Activated T-cell treated with anti-CD3 and anti-CD28 coated beads, Interleukin-2, amount 50 U/mL, for 48 hours (primary cell): ENCODE measurements around the gene E2F1.

Experiments used
- DNase-seq, 2 experiments: peaks; one replicate each; pipeline ENCODE4 v3.0.0-alpha.2; 2020

E2F1 gene, protein sequence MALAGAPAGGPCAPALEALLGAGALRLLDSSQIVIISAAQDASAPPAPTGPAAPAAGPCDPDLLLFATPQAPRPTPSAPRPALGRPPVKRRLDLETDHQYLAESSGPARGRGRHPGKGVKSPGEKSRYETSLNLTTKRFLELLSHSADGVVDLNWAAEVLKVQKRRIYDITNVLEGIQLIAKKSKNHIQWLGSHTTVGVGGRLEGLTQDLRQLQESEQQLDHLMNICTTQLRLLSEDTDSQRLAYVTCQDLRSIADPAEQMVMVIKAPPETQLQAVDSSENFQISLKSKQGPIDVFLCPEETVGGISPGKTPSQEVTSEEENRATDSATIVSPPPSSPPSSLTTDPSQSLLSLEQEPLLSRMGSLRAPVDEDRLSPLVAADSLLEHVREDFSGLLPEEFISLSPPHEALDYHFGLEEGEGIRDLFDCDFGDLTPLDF

DNA sequence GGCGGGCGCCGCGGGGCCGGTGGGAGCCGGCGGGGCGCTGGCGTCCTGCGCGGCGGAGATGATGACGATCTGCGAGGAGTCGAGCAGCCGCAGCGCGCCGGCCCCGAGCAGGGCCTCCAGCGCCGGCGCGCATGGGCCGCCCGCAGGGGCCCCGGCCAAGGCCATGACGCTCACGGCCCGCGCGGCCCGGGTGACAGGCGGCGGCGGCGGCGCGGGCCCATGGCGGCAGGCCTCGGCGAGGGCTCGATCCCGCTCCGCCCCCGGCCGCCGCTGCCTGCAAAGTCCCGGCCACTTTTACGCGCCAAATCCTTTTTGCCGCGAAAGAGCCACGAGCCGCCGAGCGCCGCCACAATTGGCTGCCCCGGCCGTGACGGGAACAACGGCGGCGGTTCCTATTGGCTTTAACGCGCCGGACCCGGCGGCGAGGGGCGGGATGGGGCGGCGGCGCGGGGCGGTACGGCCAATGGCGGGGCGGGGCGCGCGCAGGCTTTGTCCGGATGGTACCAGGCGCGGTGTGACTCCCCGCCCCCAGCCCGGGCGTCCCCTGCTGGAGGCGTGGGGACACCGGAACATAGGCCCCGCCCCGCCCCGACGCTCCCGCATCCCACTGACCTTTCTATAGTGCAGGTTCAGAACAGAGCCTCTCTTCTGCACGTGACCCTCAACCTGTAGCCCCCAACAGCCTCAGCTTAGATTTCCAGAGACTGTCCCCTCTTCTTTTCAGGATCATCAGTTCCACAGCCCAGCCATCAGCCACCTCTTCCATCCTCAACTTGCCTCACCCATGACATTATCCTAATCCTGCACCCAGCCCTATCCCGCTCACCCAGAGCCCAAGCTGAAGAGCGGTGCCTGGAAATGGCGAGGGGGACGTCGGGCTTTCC lies at the start of gene E2F1:
E2F1 (minus strand) TSS at position 286 of the 884 bp plus-strand sequence; CDS start at position 165, 121 bp downstream.
- DNase-seq: peak; percentile 98 to 99

DNA sequence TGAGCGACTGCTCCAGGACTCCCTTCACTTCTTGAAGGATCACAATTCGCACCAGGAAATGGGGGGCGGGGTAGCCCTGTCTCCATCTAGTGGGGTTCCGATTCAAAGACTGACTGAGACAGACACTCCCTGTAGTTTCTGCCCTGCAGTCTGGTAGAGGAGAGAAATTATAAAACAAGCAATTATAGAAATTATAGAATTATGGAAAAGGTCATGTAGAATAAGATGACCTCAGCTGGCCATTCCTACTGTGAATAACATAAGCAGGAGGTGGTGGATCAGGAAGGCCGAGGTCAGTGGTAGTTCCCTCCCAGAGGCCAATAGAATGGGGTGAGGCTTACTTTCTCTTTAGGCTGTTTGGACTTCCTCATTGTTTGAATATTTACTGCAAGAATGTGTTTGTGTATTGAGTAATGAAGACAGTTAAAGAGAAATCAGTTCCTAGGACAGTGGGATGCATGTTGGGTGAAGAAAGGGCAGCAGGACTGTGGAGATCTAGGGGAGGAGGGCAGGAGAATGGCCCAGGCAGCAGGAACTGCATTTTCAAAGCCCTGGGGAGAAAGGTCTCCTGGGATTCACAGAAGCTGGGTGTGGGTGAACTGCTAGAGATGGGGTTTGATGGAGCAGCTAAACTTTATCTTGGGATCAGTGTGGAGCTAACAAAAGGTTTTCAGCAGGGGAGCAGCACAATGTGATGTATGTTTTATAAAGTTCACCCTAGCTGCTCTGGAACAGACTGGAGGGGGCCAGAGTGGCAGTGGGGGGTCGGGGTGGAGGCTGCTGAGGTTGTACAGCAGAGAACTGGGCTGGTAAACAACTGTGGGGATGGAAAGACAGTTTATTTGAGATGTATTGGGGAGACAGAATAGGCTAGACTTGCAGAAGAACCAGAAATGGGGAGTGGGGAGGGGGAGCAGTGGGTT lies 47.7 kb upstream of the E2F1 start:
- no peak for DNase-seq

DNA sequence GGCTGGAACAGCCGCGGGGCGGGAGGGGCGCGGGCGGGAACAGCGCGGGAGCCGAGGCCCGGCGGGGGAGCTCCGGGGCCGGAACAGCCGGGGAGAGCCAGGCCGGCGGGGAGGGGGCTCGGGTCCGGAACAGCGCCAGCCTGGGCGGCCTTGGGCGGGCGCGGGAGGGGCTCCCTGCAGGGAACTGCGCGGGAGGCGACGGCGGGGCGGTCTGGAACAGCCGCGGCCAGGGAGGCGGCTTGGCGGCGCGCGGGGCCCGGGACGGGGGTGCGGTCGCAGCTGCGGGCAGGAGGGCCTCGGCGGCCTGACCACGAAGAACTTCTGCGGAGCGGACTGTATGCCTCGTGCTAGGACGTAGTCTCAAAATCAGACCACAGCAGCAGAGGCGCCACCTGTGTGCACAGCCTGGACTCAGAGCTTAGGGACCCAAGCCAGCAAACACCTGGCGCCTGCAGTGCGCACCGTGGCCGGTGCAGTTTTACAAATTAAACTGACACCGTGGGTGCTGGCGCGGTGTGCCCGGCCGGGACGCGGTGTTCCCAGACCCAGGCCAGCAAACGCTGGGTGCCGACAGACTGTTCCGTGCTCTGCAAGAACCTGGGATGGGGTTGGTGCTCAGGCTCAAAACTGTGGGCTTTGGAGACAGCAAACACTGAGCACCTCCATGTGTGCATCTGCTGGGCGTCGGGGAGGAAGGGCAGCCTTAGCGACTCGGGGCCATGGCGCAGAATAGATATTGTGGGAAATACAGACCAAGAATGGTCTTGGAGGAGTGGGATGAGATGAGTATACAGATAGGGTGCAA lies 46.2 kb upstream of the E2F1 start:
- DNase-seq: peak; percentile 81 to 87

DNA sequence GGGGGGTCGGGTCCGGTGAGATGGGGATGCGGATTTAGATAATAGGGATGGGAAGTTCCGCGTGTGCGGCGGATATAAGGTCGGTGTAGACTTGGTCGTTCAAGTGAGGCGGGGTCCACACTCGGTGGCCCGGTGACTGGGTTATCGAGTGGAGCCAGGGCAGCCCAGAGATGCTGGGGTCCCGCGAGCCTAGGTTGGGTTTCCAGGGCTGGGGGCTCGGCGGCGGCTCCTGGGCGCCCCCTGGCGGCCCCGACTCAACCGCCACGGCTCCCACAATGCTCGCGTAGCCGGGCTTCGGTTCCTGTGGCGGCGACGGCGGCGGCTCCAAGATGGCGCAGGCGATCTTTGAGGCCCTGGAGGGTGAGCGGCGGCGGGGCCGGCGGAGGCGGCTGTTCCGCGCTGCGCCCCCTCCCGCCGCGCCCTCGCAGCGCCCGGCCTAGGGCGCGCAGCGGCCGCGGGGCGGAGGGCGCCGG lies 45.5 kb upstream of the E2F1 start, which contains the start of gene ZNF341:
ZNF341 (plus strand) TSS at position 304 of the 473 bp plus-strand sequence; CDS start at position 330, 26 bp downstream.
- peak; percentile 90 to 94 for DNase-seq

DNA sequence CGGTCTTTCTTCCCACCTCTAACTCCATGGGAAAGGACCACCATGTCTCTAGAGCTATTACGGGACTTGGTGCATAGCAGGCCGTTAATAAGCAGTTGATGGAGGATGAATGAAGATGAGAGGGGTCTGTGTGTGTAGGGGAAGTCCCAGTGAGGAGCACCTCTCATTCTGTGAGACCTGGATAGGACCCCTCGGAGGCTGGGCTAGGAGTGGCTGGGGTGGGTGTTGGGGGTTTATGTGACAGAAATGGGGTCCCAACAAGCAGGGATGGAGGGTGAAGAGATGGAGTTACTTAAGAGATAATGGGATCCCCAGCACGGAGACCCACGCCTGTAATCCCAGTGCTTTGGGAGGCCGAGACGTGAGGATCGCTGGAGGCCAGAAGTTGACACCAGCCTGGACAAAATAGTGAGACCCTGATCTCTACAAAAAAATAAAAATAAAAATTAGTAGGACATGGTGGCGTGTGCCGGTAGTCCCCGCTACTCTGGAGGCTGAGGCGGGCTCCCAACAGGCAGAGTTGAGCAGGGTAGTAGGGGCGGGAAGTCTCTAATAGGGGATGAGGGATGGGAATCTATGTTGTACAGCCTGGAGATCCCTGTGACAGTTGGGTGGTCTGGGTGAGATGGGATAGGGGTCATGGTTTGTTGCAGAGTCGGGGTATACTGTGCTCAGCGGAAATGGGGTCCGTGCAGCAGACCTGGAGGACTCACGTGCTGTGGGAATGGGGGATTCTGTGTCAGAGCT lies 44.9 kb upstream of the E2F1 start:
- no peak for DNase-seq

DNA sequence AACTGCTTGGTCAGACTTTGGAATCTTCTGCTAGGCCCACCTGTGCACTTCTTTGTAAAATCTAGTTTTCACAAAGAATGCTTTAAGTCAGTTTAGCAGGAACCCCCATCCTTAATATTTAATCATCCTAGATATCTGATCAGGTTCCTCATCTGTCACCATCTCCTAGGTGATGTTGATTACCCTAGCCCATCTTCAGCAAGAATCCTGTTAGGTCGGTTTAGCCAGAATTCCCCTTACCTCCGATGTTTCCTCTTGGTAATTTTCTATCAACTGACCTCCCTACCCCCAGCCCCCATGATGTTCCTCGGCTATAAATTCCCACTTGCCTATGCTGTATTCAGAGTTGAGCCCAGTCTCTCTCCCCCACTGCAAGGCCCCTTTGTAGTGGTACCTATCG lies 42.9 kb upstream of the E2F1 start:
- DNase-seq: no peak

DNA sequence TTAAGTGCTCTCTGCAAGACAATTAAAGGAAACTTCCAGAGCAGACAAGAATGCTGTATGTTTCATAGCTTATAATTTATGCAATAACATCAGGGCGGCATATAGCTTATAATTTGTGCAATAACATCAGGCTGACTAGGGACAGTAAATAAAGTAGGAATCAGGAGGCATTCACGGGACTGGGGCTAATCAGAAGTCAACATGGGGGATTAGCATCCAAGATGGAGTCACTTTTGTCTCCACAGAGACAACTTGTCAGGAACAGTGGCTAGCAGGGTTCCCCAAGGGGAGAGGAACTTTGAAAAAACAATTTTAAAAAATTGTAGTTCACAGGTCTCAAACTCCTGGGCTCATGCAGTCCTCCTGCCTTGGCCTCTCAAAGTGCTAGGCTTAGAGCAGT lies 42.3 kb upstream of the E2F1 start:
- no peak for DNase-seq

DNA sequence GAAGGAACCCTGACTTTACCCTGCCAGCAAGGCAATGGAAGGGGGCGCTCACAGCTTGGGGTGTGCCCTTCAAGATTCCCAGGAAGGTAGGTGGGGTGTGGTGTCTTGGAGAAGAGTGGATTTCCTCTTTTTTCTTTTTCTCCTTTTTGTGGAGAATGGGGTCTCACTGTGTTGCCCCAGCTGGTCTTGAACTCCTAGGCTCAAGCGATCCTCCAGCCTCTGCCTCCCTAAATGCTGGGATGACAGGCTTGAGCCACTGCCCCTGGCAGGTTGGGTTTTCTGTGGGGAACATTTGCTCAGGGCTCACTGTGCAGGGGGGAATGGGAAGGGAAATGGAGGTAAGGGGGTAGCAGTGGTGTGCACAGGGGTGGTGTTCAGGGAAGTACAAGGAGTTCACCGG lies 41.6 kb upstream of the E2F1 start:
- DNase-seq: no peak

DNA sequence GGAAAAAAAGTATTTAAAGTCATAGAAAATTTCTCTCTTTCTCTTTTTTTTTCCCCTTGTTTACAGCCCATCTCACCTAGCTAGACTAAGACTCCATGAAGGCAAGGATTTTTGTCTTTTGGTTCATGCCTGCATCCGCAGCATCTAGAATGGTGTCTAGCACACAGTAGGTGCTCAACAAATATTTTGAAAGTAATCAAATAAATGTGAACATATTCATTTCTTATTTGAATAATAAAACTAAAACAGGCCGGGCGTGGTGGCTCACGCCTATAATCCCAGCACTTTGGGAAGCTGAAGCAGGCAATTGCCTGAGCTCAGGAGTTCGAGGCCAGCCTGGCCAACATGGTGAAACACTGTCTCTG lies 40.9 kb upstream of the E2F1 start:
- DNase-seq: no peak

DNA sequence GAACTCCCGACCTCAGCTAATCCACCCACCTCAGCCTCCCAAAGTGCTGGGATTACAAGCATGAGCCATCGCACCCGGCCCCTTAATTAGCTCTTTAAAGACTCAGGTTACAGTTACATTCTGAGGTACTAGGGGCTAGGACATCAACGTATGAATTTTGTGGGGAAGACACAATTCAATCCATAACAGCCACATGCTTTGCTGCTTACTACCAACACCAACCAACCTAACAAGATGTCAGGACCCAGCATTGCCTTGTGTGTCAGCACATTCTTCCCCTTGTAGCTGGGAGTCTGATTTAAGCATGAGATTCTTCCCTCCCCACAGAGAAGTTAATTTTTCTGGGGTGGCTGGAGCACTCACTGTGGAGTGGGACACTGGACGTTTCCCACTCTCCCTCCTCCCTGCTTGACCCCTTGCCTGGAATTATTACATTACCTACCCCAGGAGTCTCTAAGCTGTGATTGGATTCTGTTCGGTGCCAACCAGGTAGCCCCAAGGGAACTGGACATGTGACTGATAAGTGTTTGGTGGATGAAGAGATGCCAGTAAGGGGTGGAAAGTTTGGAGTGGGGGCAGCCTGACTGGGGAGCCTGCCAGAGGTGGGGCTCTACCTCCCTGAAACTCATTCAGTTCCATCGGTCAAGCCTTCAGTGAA lies 39.6 kb upstream of the E2F1 start:
- no peak for DNase-seq

DNA sequence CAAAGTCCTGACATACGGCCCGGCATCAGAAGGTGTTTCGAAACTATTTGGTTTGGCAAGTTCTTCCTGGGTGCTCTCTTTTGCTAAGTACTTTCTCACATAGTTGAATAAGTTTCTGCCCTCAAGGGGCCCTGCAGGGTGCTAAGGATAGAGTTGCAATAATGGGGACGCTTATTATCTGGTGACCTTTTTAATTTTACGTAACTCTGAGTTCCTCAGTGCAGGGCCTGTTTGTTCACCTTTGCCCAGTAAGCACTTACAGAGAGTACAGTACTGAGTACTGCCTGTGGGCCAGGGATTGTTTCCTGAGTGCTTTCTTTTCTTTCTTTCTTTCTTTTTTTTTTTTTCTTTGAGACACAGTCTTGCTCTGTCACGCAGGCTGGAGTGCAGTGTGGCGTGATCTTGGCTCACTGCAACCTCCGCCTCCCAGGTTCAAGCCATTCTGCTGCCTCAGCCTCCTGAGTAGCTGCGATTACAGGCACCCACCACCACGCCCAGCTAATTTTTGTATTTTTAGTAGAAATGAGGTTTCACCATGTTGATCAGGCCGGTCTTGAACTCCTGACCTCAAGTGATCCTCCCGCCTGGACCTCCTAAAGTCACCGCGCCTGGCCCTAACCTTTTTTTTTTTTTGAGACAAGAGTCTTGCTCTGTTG lies 38.4 kb upstream of the E2F1 start:
- DNase-seq: no peak

DNA sequence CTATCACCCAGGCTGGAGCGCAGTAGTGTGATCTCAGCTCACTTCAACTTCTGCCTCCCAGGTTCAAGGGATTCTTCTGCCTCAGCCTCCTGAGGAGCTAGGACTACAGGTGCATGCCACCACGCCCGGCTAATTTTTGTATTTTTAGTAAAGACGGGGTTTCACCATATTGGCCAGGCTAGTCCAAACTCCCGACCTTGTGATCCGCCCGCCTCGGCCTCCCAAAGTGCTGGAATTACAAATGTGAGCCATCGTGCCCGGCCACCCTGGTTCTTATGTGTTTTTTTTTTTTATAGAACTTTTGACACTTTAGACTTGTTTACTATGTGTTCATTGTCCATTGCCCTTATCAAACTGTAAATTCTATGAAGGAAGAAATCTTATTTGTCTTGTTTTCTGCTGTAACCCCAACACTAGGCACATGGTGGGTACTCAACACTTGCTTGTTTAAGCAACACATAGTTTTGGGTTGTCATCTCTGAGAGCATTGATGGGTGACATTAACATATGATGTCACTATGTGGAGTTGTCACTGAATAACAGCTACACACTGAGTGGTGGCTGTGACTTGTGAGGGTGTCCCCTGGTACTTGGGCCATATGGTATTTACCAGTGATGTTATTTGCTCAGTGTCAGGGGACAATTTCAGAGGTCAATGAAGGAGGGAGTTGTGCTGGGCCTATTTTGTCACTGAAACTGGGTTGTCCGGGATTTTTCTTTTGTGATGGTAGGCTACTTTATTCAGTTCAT lies 35.4 kb upstream of the E2F1 start:
- no peak for DNase-seq

DNA sequence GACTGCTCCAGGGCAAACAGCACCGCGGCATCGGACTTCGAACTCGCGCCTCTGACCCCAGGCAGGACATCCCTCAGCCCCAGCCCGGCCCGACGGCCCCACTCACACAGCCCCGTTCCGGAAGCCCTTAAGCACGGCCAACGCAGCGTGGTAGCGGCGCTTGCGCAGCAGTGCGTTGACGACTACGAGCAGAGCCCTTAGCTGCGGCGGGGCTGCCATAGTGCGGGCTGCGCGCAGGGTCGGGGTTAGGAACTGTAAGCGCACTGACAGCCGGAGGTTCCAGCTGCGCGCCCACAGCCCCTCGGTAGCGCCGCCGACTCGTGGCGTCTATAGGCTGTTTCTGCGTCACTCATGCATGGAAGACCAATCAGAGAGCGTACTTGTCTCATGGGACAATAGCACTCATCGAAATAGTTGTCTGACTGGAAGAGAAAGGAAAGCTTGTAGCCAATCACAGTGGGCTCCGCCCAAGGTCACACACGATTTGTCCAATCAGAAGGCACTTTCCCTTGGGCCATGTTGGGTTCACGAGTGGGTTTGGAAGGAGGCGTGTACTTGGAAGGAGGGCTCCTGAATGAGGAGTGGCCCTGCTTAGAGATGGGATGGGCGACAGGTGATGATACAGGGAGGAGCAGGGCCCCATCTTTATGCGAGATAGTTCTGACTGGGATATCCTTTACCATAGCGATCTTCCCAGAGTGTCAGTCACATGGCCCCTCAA lies 34.0 kb upstream of the E2F1 start, which contains the start of gene PXMP4:
PXMP4 (minus strand) TSS at position 322 of the 721 bp plus-strand sequence; CDS start at position 219, 103 bp downstream.
- DNase-seq: peak; percentile 89 to 90

DNA sequence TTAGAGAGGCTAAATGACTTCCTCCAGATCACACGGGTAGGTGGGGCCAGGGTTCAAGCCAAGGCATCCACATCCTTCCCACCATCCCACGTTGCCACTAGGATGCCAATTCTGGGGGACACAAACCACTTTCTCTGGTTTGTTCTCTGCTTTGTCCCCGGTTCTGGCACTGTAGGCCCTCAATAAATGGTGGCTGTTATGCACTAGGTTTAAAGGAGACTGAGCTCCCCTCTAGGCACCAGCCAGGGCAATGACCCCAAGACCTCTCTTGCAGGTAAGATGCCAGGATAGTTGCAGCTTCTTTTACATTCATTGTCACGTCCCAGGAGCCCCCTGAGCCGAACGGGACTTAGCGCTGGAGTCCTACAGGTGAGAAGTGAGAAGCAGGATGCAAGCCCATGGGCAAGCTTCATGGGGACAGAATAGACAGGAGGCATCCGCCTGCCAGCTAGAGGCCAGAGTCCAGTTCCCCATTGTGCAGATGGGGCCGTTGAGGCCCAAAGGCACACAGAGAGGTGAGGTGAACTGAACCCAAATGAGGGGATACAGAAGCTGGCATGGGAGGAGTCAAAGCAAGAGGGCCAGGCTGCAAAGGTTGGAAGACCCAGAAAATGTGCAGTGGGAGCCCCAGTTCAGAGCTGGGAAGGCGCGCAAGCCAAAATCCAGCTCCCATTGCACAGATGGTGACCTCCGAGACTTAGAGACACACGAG lies 33.2 kb upstream of the E2F1 start:
- DNase-seq: peak in 1 of 2 experiments; percentile 36

DNA sequence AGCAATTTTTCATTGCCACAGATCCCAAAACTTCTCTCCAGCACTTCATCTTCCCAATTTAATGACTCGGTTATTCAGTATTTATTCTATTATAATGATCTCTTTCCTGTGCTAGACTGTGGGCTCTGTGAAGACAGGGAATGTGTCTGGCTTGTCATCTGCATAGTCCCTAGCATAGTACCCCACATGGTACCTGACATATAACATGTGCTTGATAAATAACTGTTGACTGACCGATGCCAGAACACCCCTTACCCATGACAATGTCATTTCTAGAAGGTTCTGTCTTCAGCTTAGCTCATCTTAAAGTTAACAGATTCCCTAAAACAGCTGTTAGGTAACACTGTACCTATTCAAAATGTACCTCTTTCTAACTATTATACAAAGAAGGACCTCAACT lies 30.3 kb upstream of the E2F1 start:
- DNase-seq: no peak

DNA sequence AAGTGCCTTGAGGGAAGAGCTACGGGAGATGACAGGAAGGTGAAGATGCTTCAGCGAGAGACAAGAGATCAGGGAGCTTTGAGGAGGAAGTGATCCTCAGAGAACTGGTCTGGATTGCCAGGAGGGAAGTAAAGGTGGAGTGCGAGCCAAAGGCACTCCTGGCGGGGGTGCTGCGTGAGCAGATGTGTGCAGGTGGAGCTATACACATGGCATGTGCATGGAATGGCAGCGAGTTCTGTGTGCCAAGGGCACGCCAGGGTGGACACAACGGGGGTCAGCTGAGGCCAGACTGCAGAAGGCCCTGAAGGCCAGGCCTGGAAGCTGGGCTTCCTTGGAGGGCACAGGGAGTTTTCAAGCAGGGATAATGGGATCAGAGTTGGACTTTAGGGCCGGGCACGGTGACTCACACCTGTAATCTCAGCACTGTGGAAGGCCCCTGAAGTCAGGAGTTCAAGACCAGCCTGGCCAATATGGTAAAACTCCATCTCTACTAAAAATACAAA lies 27.7 kb upstream of the E2F1 start:
- DNase-seq: no peak

DNA sequence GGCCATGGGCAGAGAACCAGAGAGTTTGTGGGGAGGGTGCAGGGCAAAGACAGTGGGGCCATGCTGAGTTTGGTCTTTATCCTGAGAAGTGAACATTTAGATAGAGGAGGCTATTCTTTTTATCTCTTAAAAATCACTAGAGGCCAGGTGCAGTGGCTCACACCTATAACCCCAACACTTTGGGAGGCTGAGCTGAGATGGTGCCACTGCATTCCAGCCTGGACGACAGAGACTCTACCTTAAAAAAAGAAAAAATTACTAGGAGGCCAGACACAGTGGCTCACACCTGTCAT lies 25.2 kb upstream of the E2F1 start:
- no peak for DNase-seq
